Activated CD8-positive, alpha-beta memory T cell treated with anti-CD3 and anti-CD28 coated beads, Interleukin-2, amount 10 ng/mL, durations not matched to agents 7 days and 5 days (primary cell): ENCODE results near the gene NAB1. TPM values are rescaled to one million over a fixed set of nuclear protein-coding genes. Genes with fewer than 3 reads are reported as not detected.
"Not testable (repeated sequence)": the region's sequence is repeated elsewhere in the genome, so short reads cannot be mapped to it uniquely, and the experiment has no call there.

Experiments used
- ATAC-seq: fragments of 150-1000 bp; cut with Tn5 transposase; one replicate; pipeline ENCODE4 v1.10.0; 2021; ENCODE audit warnings: moderate library complexity
- CTCF ChIA-PET: fragments of 350-600 bp; sonication (Branson Sonifier 250); formaldehyde crosslinking; loops from one replicate; lab custom pipeline; 2021; ENCODE audit warnings: antibody characterized with exemption; lab: Charles Lee
- DNase-seq: peaks from one replicate; pipeline ENCODE4 v3.0.0-alpha.2; 2020
- H3K27ac Mint-ChIP-seq: one replicate; pipeline ENCODE4 v1.8.0; 2021; ENCODE audit warnings: mild to moderate bottlenecking, mixed read lengths
- H3K27me3 Mint-ChIP-seq: one replicate; pipeline ENCODE4 v1.8.0; 2021; ENCODE audit warnings: mixed read lengths
- H3K36me3 Mint-ChIP-seq: one replicate; pipeline ENCODE4 v1.8.0; 2021; ENCODE audit warnings: mild to moderate bottlenecking, mixed read lengths
- H3K4me1 Mint-ChIP-seq: one replicate; pipeline ENCODE4 v1.8.0; 2021; ENCODE audit warnings: mixed read lengths
- H3K4me3 Mint-ChIP-seq: one replicate; pipeline ENCODE4 v1.8.0; 2021; ENCODE audit warnings: mild to moderate bottlenecking, moderate library complexity, mixed read lengths
- H3K9me3 Mint-ChIP-seq: one replicate; pipeline ENCODE4 v1.8.0; 2022; ENCODE audit warnings: low read depth, mixed read lengths
- total RNA-seq, 2 experiments: library from RNA; stranded (reverse); gene quantifications; one replicate each; pipeline ENCODE4 v1.2.3, GENCODE V29; 2021

NAB1 gene, protein sequence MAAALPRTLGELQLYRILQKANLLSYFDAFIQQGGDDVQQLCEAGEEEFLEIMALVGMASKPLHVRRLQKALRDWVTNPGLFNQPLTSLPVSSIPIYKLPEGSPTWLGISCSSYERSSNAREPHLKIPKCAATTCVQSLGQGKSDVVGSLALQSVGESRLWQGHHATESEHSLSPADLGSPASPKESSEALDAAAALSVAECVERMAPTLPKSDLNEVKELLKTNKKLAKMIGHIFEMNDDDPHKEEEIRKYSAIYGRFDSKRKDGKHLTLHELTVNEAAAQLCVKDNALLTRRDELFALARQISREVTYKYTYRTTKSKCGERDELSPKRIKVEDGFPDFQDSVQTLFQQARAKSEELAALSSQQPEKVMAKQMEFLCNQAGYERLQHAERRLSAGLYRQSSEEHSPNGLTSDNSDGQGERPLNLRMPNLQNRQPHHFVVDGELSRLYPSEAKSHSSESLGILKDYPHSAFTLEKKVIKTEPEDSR
- 10 to 100 TPM; 36.8 to 38.4 TPM for total RNA-seq

DNA sequence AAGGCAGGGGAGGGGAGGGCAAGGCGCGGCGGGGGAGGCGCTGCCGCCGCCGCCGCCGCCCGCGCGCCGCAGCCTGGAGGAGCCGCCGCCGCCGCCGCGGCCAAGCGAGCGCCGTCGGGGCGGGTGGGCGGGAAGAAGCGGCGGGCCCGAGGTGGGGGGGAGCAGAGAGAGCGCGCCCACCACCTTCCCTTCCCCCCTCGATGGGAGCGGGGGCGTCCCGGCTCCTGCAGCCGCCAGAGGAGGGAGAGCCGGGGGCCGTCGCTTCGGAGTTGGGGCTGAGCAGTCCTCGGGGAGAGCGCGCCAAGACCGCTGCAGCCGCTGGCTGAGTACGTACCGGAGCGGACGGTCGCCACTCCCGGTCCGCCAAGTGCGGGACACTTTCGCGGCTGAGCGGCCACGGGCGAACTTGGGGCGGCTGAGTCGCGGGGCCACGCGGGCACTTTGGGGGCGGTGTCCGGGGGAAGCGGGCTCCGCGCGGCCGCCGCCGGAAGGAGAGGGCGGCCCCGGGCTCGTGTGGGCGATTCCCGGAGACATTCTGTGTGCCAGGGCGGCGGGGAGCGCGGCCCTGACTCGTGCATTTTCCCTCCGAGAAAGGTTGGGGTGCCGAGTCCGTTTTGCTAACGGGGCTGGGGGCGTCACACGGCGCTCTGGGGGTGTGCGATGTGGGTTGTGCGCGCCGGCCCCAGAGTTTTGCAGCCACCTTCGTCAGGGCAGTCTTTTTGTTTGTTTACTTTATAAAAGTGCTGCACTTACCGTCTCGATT, at the start of gene NAB1:
Gene NAB1 (plus strand): TSS at position 49 of the 763 bp plus-strand sequence. CDS start 10,094 bp downstream, outside the sequence.
- Mint-ChIP-seq H3K9me3 (no peaks in the 10 kb centered on the region), H3K4me1 (peaks cover 36% of the 10 kb centered on the region), H3K27me3 (no peaks in the 10 kb centered on the region), H3K36me3 (peaks cover 4% of the 10 kb centered on the region), H3K27ac (peak within 1 kb of the TSS; percentile 86), H3K4me3 (peak within 1 kb of the TSS; percentile 87)
- DNase-seq, result peak; percentile 70
- CTCF ChIA-PET, result interaction anchor here (0.7 to 1.9 kb wide), 5 partner anchors 13 to 319 kb away, joined by 3 to 15 read pairs (median 3); no protein-coding TSS in a partner anchor
- peak; percentile 66 for ATAC-seq

DNA sequence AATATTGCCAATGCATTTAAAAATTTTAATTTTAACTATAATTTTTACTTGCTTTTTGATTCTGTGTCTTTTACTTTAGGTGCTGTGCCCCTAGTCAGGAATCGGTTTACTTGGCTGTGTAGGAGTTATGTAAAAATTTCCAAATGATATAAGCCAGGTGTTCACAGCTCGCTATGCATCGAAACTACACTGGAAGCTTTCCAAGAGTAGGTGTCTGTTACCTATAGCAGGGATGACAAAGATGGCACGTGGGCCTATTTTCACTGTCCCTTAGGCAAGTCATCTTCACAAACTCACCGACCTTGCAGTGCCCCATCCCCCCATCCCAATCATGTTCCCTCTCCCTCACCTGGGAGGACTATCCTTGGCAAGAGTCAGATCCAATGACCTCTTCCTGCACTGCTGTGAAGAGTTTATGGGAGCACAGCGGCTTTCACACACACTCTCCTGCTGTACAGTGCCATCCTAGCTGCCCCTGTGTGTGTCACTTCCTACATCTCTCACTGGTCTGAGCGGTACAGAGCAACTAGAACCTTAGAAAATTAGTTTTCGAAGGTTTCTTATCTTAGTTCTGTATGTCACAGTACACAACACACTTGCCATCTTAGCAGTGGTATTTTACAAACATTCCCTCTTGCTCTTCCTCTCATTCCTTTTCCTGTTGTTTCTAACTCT, 49.2 kb upstream of the NAB1 start:
- CTCF ChIA-PET, result no interaction called here
- H3K27ac Mint-ChIP-seq, result no peak overlapping the region
- H3K9me3 Mint-ChIP-seq, result peaks cover 2% of the 10 kb centered on the region
- no peaks in the 10 kb centered on the region for H3K27me3 Mint-ChIP-seq
- H3K36me3 Mint-ChIP-seq, result no peaks in the 10 kb centered on the region
- peaks cover 2% of the 10 kb centered on the region for H3K4me1 Mint-ChIP-seq
- ATAC-seq (no peak), DNase-seq (no peak)
- no peak overlapping the region for H3K4me3 Mint-ChIP-seq

DNA sequence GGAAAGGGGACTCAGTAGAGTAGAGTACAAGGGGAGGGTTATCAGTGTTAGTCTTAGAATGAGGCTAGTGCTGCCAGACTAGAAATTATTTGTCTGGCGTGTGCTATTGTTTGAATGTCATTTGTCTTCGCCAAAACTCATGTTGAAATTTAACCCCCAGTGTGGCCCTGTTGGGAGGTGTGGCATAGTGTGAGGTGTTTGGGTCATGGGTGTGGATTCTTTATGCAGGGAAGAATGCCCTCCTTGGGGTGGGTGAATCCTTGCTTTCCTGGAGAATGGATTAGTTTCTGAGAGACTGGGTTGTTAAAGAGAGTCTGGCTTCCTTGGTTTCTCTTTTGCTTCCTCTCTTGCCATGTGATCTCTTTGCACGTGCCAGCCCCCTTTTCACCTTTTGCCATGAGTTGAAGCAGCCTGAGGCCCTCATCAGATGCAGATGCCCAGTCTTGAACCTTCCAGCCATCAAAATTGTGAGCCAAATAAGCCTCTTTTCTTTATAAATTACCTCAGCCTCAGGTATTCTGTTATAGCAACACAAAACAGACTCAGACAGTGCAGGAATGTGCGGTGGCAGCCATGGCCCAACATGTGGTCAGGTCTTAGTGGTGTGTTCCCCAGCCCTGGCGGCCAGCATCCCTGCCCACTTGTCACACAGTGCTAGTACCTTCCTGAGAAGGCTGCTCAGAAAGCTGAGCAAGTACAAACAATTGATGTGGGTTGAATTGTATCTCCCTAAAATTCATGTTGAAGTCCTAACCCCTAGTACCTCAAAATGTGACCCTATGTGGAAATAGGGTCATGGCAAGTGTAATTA, 48.4 kb upstream of the NAB1 start:
- Mint-ChIP-seq H3K4me3 (no peak overlapping the region), H3K9me3 (peaks cover under 1% of the 10 kb centered on the region), H3K27ac (no peak overlapping the region), H3K27me3 (no peaks in the 10 kb centered on the region), H3K36me3 (no peaks in the 10 kb centered on the region), H3K4me1 (peaks cover 2% of the 10 kb centered on the region)
- ATAC-seq (no peak), DNase-seq (no peak)
- CTCF ChIA-PET, result no interaction called here

DNA sequence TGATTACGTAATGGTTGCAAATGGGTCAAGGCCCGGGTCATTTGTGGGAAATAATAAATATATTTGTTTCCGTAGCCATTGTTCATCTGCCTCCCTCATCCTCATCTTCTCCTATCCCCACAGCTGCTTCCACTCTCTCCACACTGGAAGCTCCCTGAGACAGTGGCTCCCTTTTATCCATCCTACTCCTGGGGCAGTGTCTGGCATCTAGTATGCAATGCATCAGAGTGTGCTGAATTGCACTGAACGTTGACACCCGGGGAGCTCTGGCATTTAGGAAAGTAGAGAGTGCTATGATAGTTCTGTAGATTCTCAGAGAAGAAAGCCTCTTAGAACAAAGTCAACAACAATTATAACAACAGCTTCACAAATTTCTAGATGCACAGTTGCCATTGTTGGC, 45.5 kb upstream of the NAB1 start:
- H3K36me3 Mint-ChIP-seq, result no peaks in the 10 kb centered on the region
- ATAC-seq, result no peak
- no peak for DNase-seq
- peaks cover 2% of the 10 kb centered on the region for H3K4me1 Mint-ChIP-seq
- no peak overlapping the region for H3K4me3 Mint-ChIP-seq
- H3K27me3 Mint-ChIP-seq, result no peaks in the 10 kb centered on the region
- CTCF ChIA-PET, result no interaction called here
- H3K27ac Mint-ChIP-seq, result no peak overlapping the region
- H3K9me3 Mint-ChIP-seq, result no peaks in the 10 kb centered on the region

DNA sequence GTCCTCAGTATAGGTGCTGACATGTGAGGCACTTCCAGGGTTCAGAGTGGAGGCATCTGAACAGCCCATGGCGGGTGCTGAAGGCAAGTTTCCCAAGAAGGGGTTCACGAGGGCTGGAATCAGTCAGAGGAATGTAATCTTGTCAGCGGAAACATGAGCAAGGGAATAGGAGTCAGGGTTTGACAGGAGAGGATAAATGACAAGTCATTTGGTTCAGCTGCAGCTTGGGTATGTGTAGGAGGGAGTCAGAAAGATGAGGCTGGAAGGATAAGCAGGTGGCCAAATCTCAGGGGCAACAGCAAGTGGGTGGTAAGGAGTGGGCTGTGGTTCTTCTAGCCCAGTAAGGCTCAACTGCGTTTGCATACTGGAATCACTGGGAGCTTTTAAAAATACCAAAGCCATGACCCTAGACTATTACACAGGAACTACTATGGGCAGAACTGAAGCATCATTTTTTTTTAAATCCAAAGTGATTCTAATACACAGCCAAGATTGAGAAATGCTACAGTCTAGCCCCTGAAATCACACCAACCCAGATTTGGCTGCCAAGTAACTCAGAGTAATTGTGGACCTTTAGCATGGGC, 41.8 kb upstream of the NAB1 start:
- DNase-seq (no peak), ATAC-seq (no peak)
- Mint-ChIP-seq H3K36me3 (peaks cover 8% of the 10 kb centered on the region), H3K4me1 (no peaks in the 10 kb centered on the region), H3K4me3 (no peak overlapping the region), H3K9me3 (peaks cover 4% of the 10 kb centered on the region), H3K27ac (no peak overlapping the region), H3K27me3 (no peaks in the 10 kb centered on the region)
- CTCF ChIA-PET, result no interaction called here

DNA sequence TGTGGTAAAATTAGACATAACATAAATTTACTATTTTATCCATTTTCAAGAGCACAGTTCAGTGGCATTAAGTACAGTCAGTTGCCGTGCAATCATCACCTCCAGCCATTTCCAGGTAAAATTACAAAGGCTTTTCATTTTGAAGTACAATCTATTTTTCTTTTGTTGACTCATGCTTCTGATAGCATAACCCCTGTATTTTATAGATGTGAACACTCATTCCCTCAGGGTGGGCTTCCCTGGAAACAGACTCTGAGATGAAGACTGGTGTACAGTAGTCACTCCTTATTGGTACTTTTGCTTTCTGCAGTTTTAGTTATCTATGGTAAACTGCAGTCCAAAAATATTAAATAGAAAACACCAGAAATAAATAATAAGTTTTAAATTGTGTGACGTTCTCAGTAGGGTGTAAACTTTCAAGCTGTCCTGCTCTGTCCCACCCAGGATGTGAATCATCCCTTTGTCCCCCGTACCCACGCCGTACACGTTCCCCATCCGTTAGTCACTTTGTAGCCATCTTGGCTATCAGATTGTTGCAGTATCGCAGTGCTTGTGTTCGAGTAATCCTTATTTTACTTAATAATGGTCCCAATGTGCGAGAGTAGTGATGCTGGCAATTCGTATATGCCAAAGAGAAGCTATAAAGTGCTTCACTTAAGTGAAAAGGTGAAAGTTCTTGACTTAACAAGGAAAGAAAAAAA, 41.1 kb upstream of the NAB1 start:
- no peak overlapping the region for H3K4me3 Mint-ChIP-seq
- no peak overlapping the region for H3K27ac Mint-ChIP-seq
- peaks cover 8% of the 10 kb centered on the region for H3K36me3 Mint-ChIP-seq
- no peak for DNase-seq
- no peak for ATAC-seq
- H3K4me1 Mint-ChIP-seq, result no peaks in the 10 kb centered on the region
- H3K9me3 Mint-ChIP-seq, result peaks cover 4% of the 10 kb centered on the region
- no peaks in the 10 kb centered on the region for H3K27me3 Mint-ChIP-seq
- CTCF ChIA-PET, result no interaction called here

DNA sequence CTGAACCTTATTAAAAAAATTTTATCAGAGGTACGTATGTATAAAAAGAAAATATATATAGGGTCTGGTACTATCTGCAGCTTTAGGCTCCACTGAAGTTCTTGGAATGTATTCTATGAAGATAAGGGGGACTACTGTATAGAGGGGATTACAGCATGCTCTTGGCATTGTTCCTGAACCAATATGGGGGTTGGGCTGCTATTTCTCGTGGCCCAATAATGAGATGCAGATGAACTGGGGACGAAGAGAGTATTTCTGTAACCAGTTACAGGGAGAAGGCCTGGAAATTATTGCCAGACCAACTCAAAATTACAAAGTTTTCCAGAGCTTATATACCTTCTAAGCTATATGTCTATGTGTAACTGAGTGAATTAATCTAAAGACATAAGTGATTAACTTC, 40.0 kb upstream of the NAB1 start:
- H3K4me1 Mint-ChIP-seq, CTCF ChIA-PET, H3K27me3 Mint-ChIP-seq, H3K36me3 Mint-ChIP-seq, ATAC-seq, H3K4me3 Mint-ChIP-seq, H3K9me3 Mint-ChIP-seq, H3K27ac Mint-ChIP-seq, DNase-seq: not testable (repeated sequence)

DNA sequence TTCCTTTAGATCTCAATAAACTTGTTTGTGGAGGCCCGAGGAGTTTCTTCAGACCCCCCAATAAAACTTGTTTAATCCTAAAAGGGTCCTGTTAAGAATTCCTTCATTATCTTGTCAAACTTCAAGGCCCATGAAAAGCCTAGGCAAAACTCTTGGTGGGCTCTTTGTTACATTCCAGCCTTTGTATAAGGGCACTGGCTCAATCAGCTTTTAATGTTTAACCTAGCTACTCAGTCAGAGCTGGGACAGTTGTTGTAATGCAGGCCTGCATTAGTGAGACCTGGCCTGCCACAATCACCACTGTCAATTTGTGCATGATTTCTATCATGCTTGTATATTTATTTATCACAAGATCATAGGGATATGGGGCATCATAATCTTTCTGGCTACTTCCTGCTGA, 39.5 kb upstream of the NAB1 start:
- H3K27me3 Mint-ChIP-seq, CTCF ChIA-PET, H3K4me3 Mint-ChIP-seq, H3K9me3 Mint-ChIP-seq, DNase-seq, H3K36me3 Mint-ChIP-seq, H3K4me1 Mint-ChIP-seq, ATAC-seq, H3K27ac Mint-ChIP-seq: not testable (repeated sequence)

DNA sequence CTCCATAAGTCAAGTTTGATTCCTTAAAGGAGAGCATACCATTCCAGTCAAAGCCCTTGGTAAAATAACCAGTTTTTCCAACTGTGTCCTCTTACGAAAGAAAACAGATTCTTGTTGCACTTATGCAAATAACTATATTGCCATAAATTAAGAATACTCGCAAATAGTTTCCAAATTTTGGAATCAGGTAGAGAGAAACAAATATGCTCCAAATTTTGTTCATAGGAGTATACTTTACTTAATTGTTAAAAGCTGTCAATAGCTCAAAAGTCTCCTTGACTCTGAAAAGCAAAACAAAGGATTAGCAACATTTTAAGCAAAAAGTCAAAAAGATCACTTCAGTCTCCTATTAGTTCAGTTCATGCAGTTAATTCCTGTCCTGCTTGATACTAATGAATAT, 38.4 kb upstream of the NAB1 start:
- H3K36me3 Mint-ChIP-seq, ATAC-seq, H3K27me3 Mint-ChIP-seq, H3K9me3 Mint-ChIP-seq, H3K4me1 Mint-ChIP-seq, H3K27ac Mint-ChIP-seq, H3K4me3 Mint-ChIP-seq, CTCF ChIA-PET, DNase-seq: not testable (repeated sequence)

DNA sequence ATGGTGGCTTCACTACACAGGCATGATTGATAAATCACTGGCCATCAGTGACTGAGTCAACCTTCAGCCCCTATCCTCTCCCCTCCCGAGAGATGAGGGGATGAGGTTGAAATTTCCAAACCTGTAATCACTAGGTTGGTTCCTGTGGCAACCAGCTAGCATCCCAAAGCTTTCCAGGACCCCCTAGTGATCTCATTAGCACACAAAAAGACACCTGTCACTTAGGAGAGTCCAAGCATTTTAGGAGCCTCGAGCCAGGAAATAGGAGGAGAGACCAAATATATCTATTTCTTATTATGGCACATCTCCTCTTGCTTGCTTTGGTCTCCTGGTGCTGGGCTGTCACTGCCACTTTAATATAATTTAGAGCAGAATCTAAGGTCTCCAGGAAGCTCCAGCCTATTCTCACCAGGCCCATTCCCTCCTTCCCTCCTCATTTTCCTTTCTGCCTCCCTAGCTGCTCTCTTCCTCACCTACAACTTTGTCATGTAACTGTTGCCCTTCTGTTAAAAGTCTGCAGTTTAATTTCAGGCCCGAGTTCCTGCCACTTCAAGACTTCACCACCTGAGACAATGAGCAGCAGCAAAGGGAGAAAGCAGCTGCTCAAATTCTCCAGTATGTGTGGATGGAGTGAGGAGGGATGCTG, 33.2 kb upstream of the NAB1 start:
- DNase-seq (no peak), ATAC-seq (no peak)
- Mint-ChIP-seq H3K4me1 (no peaks in the 10 kb centered on the region), H3K27me3 (no peaks in the 10 kb centered on the region), H3K9me3 (peaks cover 6% of the 10 kb centered on the region), H3K4me3 (no peak overlapping the region), H3K36me3 (peaks cover 7% of the 10 kb centered on the region), H3K27ac (no peak overlapping the region)
- CTCF ChIA-PET, result no interaction called here

DNA sequence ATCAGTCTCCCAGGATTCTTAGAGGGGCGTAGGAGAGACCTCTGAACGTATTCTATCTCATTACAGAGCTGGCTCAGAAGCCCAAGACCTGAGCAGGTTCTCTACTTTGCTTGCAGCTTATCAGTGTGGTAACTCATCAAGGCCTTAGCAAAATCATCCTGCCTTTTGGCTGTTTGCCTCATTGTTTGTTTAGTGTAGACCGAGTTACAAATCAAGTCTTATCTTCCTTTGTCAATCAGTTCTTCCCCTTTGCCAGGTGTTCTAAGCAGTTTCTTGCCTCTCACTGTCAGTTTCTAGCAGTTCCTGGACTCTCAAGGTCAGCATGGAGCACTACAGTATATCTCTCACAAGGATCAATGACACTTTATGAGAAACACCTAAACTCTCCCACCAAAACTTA, 30.9 kb upstream of the NAB1 start:
- CTCF ChIA-PET, result no interaction called here
- no peak for ATAC-seq
- Mint-ChIP-seq H3K27ac (no peak overlapping the region), H3K4me3 (no peak overlapping the region), H3K9me3 (peaks cover 8% of the 10 kb centered on the region), H3K36me3 (peaks cover 4% of the 10 kb centered on the region), H3K4me1 (no peaks in the 10 kb centered on the region), H3K27me3 (no peaks in the 10 kb centered on the region)
- DNase-seq, result no peak

DNA sequence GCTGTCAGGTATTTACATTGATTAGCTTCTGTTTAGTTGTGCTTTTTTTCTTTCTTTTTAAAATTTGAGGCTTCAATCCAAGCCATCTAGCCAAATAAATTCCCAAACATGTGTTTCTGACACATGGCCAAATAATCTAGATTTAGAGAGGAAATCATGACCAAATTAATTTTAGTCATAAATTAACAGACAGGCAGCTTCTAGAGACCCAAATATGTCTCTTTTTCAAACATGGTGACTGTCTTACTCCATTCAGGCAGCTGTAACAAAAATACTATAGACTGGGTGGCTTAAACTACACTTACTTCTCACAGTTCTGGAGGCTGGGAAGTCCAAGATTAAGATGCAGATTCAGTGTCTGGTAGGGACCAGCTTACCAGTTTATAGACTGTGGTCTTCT, 23.2 kb upstream of the NAB1 start:
- H3K4me1 Mint-ChIP-seq, result peaks cover 11% of the 10 kb centered on the region
- ATAC-seq (no peak), DNase-seq (no peak)
- H3K4me3 Mint-ChIP-seq, result no peak overlapping the region
- peaks cover 5% of the 10 kb centered on the region for H3K9me3 Mint-ChIP-seq
- CTCF ChIA-PET, result no interaction called here
- peaks cover 3% of the 10 kb centered on the region for H3K36me3 Mint-ChIP-seq
- H3K27ac Mint-ChIP-seq, result no peak overlapping the region
- H3K27me3 Mint-ChIP-seq, result no peaks in the 10 kb centered on the region
